GM19099 (cell line): ENCODE measurements around the gene NOM1.

Source experiments
- POLR2A ChIP-seq: IDR thresholded peaks from 3 replicates; pipeline ENCODE4 v1.6.1; 2011; ENCODE audit warnings: low read depth; ENCODE audit not compliant: insufficient read length; ENCODE audit errors: extremely low read depth

NOM1 gene

GRCh38 chr7:157016024-157016351 lies 66.5 kb downstream of the NOM1 start:
- no peak for TF ChIP-seq POLR2A

GRCh38 chr7:157016352-157017041 lies 67.0 kb downstream of the NOM1 start:
- TF ChIP-seq POLR2A: peak; percentile 26

GRCh38 chr7:157017149-157017548 lies 67.6 kb downstream of the NOM1 start:
- TF ChIP-seq POLR2A: no peak

GRCh38 chr7:157017603-157018327 lies 68.3 kb downstream of the NOM1 start:
- no peak for TF ChIP-seq POLR2A

GRCh38 chr7:157018328-157018996 lies 69.0 kb downstream of the NOM1 start:
- no peak for TF ChIP-seq POLR2A

GRCh38 chr7:157018997-157019608 lies 69.6 kb downstream of the NOM1 start:
- no peak for TF ChIP-seq POLR2A

- TF ChIP-seq POLR2A: no peak
Observed at GRCh38 chr7:157019718-157020451, 70.4 kb downstream of the NOM1 start.

- no peak for TF ChIP-seq POLR2A
Observed at GRCh38 chr7:157020514-157021070, 71.1 kb downstream of the NOM1 start.

GRCh38 chr7:157021071-157021870 lies 71.8 kb downstream of the NOM1 start:
- TF ChIP-seq POLR2A: no peak

GRCh38 chr7:157021871-157022680 lies 72.6 kb downstream of the NOM1 start:
- TF ChIP-seq POLR2A: no peak
